ENCODE data around the gene ZNF92.

GRCh38 chr7:65382452-65382851, 8.8 kb downstream of the ZNF92 start:
- TF ChIP-seq CTCF (IDR thresholded peaks at IDR 0.05; ENCODE audit: insufficient read depth, low read depth, low read length) (no peak), EZH2 (IDR thresholded peaks at IDR 0.05; ENCODE audit: insufficient read depth, low read length) (no peak)
